Stimulated activated CD4-positive, alpha-beta T cell treated with anti-CD3 and anti-CD28 coated beads, TNF-alpha, amount 100 ng/mL, for 24 hours (primary cell): Measurements from ENCODE around the gene TRAK1.
A peak's percentile ranks its signal among the peaks of the same experiment; 100 is the strongest.

Experiments
- DNase-seq, 3 experiments: peaks; one replicate each; pipeline ENCODE4 v3.0.0-alpha.2; 2020; ENCODE audit warnings: low read depth in 3 of 3

Gene TRAK1

DNA sequence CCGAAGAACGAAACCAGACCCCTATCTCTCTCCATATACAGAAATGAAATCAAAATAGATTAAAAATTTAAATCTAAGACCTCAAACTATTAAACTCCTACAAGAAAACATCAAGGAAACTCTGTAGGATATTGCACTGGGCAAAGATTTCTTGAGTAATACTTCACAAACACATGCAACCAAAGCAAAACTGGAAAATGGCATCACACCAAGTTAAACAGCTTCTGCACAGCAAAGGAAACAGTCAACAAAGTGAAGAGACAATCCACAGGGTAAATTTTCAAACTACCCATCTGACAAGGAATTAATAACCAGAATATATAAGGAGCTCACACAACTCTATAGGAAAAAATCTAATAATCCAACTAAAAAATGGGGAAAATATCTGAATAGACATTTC, 145.5 kb downstream of the TRAK1 start:
- no peak for DNase-seq

GRCh38 chr3:42246091-42246490, 154.9 kb downstream of the TRAK1 start:
- no peak for DNase-seq

GRCh38 chr3:42247576-42248027, 156.4 kb downstream of the TRAK1 start:
- peak; percentile 19 to 57 (median 35) for DNase-seq

DNA sequence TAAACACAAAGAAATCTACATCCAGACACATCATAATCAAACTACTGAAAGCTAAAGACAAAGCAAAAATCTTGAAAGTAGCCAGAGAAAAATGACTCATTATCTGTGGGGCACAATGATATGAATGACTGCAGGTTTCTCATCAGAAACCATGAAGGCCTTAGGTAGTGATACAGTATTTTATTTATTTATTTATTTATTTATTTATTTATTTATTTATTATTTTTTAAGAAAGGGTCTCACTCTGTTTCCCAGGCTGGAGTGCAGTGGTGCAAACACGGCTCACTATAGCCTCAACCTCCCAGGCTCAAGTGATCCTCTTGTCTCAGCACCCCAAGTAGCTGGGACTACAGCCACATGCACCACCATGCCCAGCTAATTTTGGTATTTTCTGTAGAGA, 159.6 kb downstream of the TRAK1 start:
- no peak for DNase-seq

DNA sequence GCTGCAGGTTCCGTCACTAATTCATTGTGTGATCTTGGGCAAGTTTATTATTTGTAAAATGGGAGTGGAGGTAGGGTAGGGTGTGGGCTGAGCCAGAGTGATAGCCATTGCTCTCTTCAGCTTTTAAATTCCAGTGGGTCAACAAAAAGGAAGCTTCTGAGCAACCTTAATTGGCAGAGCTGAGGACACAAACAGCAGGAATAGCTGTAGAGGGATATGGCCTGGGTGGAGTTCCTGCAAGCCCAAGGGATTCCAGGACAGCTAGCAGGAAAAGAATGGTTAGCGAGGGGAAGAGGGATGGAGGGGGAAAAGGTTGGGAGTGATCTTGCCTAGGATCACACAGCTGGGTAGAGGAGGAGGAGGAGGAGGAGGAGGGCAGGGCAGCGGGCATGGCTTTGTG, 163.4 kb downstream of the TRAK1 start:
- no peak for DNase-seq

GRCh38 chr3:42256135-42256819, 165.1 kb downstream of the TRAK1 start:
- DNase-seq, result no peak

GRCh38 chr3:42257007-42257406, 165.8 kb downstream of the TRAK1 start:
- DNase-seq, result no peak

- DNase-seq, result no peak
These were observed 171.4 kb downstream of the TRAK1 start for GRCh38 chr3:42262525-42262924.

DNA sequence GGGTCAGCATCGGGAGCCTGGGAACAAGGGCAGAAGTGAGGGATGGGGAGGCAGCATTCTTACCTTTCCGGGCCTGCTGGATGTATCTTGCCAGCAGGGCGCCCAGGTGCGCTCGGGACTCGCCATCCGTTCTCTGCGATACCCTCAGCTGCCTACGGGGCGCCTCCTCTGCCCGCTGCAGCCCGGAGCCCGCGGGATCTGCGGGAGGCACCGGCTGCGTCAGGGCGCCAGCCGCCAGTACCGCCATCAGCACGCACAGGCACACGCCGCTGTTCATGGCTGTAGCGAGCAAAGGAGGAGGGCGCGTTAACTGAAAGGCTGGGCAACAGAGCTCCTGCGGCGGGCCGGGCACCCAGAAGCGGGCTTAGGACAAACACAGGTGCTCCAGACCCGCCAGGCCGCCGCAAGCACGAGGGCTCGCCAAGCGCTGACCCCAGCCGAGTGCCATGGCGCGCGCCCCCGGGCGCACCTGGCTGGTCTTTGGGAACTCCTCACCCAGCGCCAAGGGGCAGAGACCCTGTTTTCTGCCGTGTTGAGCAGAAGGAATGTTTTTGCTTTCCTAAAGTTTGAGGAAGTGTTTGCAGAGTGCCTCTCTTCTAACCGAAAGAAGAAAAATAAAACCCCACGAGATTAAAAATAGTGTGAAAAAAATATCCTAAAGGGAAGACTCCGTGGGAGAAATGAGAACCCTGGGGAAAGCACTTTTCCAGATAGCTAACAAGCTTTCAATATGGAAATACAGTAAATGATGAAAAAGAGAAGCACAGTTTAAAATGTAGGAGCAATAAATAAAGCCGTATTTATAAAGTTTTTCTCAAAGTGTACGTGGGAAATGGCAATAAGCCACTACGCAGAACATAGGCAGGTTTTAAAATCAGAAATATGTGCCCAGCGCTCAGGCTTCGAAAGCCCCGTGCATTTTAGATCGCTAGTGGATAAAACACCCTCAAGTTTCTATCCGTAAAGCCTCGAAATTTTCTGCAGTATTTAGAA, 172.5 kb downstream of the TRAK1 start:
- DNase-seq, result peak in 1 of 3 experiments; percentile 22

GRCh38 chr3:42264399-42265058, 173.4 kb downstream of the TRAK1 start:
- peak in 1 of 3 experiments; percentile 13 for DNase-seq

DNA sequence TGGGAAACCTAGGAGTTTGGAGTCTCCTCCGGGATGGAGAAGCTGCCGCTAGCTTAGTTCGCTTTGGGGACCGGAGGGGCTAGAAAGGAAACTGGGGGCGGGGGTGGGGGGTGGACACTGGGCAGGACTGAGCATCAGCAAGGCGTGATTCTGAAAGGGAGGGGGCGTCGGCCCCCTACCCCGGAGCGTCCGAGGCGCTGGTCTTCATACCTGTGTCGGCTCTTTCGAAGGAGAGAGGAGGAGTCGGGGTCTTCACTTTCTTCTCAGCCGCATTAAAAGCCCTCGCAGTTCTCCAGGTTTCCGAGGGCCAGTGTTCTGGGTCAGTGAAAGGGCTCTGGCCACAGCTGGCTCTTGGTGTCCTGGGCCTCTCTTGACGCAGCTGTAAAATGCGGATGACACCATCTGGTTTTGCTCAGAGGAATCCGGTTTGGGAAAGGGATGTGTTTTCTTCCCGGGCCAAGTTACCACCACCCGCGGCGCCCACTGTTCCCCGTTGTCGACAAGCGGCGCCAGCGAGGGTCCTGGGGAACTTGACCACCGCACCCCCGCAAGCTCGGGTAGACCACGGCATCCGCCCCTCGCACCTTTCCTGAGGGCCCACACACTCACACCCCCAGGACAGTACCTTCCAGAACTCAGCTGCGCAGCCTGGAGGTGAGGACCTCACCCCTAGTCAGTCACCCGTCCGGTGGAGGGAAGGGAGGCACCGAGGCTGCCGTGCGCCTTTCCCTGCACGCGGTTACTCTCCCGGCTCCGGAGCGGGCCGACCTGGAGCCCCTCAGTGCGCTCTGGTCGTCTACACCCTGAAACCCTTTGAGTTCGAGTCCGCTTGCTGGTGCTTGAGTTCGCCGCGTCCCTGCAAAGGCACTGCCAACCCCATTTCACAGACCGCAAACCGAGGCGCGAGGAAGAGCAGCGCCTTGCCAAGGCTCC, 174.2 kb downstream of the TRAK1 start:
- no peak for DNase-seq

- DNase-seq, result no peak
These were observed 174.9 kb downstream of the TRAK1 start, which contains the start of gene CCK for GRCh38 chr3:42266085-42266484. Gene CCK (minus strand): TSS chr3:42266185. CDS start chr3:42263630, 2,555 bp downstream.

GRCh38 chr3:42267878-42268277, 176.7 kb downstream of the TRAK1 start:
- DNase-seq, result no peak

DNA sequence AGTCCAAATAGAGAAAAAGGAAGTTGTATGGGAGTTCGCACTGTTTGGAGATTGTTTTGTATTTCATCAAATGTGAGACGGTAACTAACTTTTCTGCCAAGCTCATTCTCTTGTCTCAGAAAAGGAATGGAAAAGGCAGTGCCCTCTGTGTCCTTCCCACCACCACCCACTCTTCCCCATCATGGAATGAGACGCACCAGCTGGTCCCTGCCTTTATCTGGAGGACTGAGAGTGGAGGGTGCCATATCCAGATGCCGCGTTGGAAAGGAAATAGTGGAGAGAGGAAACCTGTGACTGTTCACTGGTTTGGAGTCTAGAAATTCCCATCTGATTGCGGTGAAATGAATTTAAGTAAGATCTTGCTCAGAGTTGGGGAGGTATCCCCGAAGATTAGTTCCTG, 178.5 kb downstream of the TRAK1 start:
- no peak for DNase-seq

DNA sequence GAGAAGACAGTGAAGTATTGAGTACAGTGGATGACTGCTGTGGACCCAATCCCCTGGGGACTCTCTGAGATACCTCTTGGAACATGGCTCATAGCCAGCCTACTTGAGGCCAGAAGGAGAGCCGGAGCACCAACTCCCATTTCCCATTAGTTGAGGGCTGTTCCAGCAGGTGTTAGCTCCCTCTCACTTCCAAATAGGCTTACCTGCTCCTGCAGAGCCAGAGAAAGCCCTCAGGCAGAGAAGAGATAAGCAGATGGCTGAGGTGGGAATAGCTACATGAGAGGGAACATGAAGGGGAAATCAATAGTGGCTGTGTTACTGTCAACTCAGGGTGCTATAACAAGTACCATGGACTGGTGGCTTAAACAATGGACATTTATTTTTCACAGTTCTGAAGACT, 179.4 kb downstream of the TRAK1 start:
- no peak for DNase-seq

- DNase-seq, result no peak
These were observed 180.6 kb downstream of the TRAK1 start for GRCh38 chr3:42271786-42272185.

- DNase-seq, result no peak
These were observed 182.2 kb downstream of the TRAK1 start for GRCh38 chr3:42273361-42273760.

DNA sequence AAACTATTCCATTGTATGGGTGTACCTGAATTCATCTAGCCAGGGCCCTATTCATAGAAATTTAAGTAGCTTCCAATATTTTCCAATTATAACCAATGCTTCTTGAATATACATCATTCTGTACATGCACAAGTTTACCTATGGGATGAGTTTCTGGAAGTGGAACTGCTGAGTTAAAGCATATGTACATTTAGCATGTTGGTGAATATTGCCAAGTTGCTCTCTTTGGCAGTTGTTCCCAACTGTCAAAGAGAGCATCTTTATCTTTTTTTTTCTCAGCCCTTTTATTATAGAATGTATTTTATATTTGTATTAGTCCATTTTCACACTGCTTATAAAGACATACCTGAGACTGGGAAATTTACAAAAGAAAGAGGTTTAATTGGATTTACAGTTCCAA, 183.1 kb downstream of the TRAK1 start:
- DNase-seq, result no peak

DNA sequence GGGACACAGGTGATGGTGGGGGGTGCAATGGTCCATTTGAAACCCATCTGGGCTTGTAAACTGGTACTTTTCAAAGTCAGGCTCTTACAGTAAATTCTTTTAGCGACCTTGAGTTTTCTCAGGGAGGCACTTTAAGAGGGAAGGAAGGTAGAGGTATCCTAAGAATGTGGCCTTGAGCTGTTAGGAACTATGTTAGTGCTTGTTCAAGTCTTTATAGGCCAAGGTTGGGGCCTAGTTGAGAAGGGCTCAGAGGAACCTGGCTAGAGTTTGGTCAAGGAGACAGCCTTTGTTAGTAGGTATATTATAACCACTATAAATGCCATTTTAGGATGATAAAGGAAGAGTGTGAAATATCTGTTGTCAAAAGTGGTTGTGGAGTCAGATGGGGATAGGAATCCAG, 184.1 kb downstream of the TRAK1 start:
- DNase-seq, result no peak
